ENCODE data around the gene ANXA4.

DNA sequence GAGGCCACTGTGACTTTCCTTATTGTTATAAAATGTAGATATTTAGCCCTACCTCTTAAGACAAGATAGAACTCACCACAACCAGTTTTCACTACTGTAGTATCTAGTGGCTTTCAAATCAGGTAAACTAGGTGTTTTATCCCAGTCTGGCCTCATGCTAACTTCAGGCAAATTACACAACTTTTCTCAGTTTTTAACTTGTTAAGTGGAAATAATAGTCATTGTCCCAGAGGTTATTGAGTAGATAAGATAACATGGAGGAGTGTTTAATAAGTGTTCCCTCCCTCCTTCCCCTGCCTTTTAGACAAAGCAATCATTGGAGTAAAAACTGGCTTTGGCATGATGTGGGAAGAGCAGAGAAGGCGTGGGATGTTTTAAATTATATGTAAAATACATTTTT, 27.3 kb downstream of the ANXA4 start:
- TF ChIP-seq HDAC2 (IDR thresholded peaks at IDR 0.05): no peak
- no peak for TF ChIP-seq MAFK (IDR thresholded peaks at IDR 0.05; ENCODE audit: partially characterized antibody)

Data from A549 (cell line).